Neural crest cell (in vitro differentiated cells): ENCODE data around the gene DMXL1. TPM values are rescaled to one million over a fixed set of nuclear protein-coding genes. Genes with fewer than 3 reads are reported as not detected.

Source experiments
- DNase-seq: peaks from one replicate; pipeline ENCODE4 v3.0.0; 2021; ENCODE audit warnings: low read depth, mixed read lengths, low spot score
- H3K27ac Mint-ChIP-seq: one replicate; pipeline ENCODE4 v1.8.0; 2021; ENCODE audit warnings: mild to moderate bottlenecking, mixed read lengths; ENCODE audit not compliant: unreplicated experiment
- H3K27me3 Mint-ChIP-seq: 2 replicates; pipeline ENCODE4 v1.8.0; 2021; ENCODE audit warnings: low read depth, mild to moderate bottlenecking, mixed read lengths
- H3K36me3 Mint-ChIP-seq: 2 replicates; pipeline ENCODE4 v1.8.0; 2021; ENCODE audit warnings: low read depth, mild to moderate bottlenecking, mixed read lengths
- H3K4me1 Mint-ChIP-seq: 2 replicates; pipeline ENCODE4 v1.8.0; 2021; ENCODE audit warnings: mixed read lengths
- H3K4me3 Mint-ChIP-seq: one replicate; pipeline ENCODE4 v1.8.0; 2021; ENCODE audit warnings: mild to moderate bottlenecking, mixed read lengths
- H3K9me3 Mint-ChIP-seq: 2 replicates; pipeline ENCODE4 v1.8.0; 2021; ENCODE audit warnings: mixed read lengths
- total RNA-seq: library from RNA; stranded (reverse); gene quantifications from 2 replicates; pipeline ENCODE4 v1.2.1, GENCODE V29; 2021
- TF ChIP-seq, protein P1 (sequence below): fragments of 200-600 bp; sonication (generic); conservative IDR thresholded peaks from 2 replicates; pipeline ENCODE4 v1.5.0; 2021; ENCODE audit warnings: antibody characterized with exemption, mild to moderate bottlenecking

Gene DMXL1
- total RNA-seq, 1 donor from 2014 or later: 24.1 TPM

DNA sequence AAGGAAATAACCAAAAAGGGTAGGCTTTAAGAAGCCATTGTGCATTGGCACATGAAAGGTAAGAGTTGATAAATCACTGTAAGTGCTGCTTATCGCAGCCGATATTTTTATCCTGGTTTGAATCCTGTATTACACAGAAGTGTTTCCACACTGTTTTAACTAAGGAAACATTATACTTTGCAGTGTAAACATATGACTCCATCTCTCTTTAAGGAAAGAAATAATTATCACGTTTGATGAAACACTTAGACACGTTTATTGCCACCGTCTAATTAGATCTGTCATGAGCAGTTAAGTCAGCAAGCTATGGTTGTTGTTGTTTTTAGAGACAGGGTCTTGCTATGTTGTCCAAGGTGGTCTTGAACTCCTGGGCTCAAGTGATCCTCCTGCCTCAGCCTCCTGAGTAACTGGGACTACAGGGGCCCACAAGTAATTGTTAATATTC, 199.3 kb downstream of the DMXL1 start:
- Mint-ChIP-seq H3K9me3 (peaks cover 7% of the 10 kb centered on the region), H3K4me1 (peaks cover 13% of the 10 kb centered on the region), H3K36me3 (peaks cover 7% of the 10 kb centered on the region), H3K27me3 (peaks cover 10% of the 10 kb centered on the region), H3K27ac (no peak overlapping the region), H3K4me3 (peak overlapping the region; percentile 87)
- no peak for DNase-seq
- TF ChIP-seq, protein P1, sequence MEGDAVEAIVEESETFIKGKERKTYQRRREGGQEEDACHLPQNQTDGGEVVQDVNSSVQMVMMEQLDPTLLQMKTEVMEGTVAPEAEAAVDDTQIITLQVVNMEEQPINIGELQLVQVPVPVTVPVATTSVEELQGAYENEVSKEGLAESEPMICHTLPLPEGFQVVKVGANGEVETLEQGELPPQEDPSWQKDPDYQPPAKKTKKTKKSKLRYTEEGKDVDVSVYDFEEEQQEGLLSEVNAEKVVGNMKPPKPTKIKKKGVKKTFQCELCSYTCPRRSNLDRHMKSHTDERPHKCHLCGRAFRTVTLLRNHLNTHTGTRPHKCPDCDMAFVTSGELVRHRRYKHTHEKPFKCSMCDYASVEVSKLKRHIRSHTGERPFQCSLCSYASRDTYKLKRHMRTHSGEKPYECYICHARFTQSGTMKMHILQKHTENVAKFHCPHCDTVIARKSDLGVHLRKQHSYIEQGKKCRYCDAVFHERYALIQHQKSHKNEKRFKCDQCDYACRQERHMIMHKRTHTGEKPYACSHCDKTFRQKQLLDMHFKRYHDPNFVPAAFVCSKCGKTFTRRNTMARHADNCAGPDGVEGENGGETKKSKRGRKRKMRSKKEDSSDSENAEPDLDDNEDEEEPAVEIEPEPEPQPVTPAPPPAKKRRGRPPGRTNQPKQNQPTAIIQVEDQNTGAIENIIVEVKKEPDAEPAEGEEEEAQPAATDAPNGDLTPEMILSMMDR: no peak

DNA sequence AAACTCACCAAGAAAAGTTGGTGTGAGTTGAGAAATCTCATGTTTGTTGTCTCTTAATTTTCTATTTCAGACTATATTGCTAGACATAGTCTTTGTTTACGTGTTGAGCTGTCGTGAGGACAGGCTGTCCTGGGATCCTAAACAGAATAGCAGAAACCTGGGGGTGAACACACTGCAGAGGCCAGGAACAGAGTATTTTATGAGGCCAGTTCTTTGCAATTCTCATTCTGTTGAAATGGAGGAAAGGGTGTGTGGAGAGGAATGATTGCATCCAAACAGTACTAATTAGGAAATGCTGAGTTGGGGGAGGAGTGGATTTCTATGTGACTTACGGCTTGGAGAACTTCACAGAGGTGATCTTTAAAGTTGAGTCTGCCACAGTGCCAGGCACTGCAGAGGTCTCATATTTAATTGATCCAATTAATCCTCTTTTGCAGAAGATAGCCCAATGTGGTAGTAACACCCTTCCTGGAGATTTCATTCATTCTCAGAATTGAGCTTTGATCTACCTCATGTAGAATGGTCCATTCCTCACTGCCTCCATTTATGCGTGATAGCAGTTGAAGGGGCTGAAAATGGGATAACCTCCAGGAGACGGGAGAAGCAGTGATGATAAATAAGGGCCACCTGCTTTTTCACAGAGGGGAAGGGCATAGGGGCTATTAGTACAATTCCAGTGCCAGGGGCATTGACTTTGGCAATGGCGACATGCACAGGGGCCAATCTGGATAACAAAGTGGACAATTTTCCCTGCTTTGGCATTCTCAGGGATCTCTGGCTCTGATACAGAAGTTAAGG, 200.3 kb downstream of the DMXL1 start:
- peaks cover 3% of the 10 kb centered on the region for H3K36me3 Mint-ChIP-seq
- peaks cover 5% of the 10 kb centered on the region for H3K27me3 Mint-ChIP-seq
- peak overlapping the region; percentile 24 for H3K4me3 Mint-ChIP-seq
- no peak for DNase-seq
- no peak overlapping the region for H3K27ac Mint-ChIP-seq
- TF ChIP-seq, protein P1: no peak
- peaks cover 13% of the 10 kb centered on the region for H3K4me1 Mint-ChIP-seq
- H3K9me3 Mint-ChIP-seq: peaks cover 4% of the 10 kb centered on the region

DNA sequence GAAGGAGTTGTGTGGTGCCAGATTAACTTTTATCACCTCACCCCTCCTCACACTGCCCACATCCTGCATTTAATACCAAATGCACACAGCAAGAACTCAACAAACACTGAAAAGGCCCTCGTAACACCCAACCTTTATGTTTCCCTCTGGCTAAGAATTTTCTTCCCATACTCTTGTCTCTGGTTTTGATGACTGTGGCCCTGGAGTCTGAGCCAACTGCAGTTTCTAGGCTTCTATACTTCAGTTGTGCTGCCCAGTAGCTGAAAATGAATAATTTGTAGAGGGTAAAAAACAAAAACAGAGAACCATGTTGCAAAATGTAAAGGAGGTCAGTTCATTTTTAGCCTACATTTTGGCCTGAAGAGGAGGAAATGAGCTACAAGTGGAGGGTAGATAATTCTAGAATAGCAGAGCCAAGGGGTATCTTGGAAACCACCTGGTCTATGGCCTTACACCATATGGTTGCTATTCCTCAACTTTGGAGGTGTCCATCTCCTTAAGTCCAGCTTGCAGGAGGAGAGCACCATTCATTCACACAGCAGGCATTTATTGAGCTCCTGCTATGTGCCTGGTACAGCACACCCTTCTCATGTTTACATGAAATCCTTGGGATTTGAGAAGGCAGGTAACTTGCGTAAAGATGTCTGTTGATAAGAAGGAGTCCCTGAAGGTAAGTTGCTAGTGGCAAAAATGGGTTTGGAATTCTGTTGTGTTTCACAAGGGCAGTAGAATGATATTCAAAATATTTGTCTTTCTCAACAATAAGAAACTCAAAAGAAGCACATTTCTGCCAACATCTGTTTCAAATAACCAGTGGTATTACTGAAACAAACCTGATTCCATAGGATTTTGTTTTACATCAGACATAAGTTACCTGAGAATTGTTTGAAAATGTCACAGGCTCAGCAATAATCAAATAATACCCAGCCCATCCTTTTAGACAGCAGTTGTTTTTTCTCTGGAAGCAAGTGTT, 201.2 kb downstream of the DMXL1 start:
- Mint-ChIP-seq H3K27me3 (peaks cover 5% of the 10 kb centered on the region), H3K4me3 (peak overlapping the region; percentile 4), H3K36me3 (peaks cover 3% of the 10 kb centered on the region), H3K27ac (no peak overlapping the region), H3K4me1 (peaks cover 13% of the 10 kb centered on the region), H3K9me3 (peaks cover 4% of the 10 kb centered on the region)
- TF ChIP-seq, protein P1: no peak
- no peak for DNase-seq

DNA sequence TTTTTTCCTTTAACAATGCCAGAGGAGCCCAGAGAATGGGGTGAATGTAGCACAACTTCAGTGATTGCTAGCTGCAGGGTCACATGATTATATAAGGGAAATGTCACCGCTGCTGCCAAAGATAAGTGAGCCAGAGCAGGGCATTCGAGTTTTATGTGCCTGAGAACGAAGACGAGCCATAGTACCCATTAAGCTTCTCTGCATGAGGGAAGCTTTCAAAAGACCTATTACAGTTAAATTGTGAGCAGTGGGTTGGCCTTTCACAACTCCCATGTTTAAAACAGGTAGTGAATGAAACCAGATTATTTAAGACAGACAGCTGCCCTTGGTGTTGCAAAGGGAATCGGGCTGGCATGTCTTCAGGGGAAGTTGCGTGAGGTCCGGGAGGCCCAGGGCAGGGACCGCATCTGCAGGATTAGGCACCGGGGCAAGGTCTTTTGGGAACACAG, 202.5 kb downstream of the DMXL1 start:
- Mint-ChIP-seq H3K9me3 (no peaks in the 10 kb centered on the region), H3K27me3 (peaks cover 5% of the 10 kb centered on the region), H3K4me3 (no peak overlapping the region), H3K36me3 (peaks cover 3% of the 10 kb centered on the region), H3K27ac (no peak overlapping the region), H3K4me1 (peaks cover 10% of the 10 kb centered on the region)
- TF ChIP-seq, protein P1: no peak
- no peak for DNase-seq

DNA sequence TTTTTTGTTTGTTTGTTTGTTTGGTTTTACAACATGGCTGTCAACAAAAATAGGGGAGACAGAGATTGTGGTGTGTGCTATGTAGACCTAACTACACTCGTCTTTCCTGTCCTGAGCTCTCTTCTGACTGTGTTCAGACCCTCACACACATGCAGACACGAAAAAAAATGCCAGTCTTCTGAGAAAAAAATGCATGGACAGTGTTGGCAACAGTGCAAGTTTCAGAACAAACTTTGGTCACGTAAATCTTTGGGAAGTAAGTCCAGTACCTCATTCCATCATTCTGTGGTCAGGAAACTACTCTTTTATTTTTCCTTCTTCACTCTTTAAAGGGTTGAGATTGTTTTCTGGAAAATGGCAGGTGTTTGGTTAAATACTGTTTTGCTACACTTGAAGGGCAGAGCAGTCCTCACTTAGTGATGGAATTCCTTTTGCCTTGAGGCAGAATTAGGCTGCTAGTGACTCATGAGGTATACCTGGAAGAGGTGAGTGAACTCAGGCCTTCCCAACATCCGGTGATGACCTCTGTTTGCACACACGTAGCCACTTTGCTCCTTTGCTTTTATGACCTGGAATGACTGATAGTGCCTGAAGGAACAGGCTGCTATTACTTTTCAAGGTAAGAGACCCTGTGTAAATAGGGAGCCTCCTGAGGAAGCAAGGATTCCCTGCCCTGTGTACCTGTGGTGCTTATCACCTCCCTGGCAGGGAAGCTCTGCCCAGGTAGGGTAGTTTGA, 203.3 kb downstream of the DMXL1 start:
- H3K9me3 Mint-ChIP-seq: no peaks in the 10 kb centered on the region
- peaks cover 3% of the 10 kb centered on the region for H3K27me3 Mint-ChIP-seq
- DNase-seq: no peak
- H3K27ac Mint-ChIP-seq: no peak overlapping the region
- H3K4me3 Mint-ChIP-seq: no peak overlapping the region
- TF ChIP-seq, protein P1: no peak
- peaks cover 7% of the 10 kb centered on the region for H3K4me1 Mint-ChIP-seq
- peaks cover 3% of the 10 kb centered on the region for H3K36me3 Mint-ChIP-seq
